ENCODE results near the gene MAVS.

DNA sequence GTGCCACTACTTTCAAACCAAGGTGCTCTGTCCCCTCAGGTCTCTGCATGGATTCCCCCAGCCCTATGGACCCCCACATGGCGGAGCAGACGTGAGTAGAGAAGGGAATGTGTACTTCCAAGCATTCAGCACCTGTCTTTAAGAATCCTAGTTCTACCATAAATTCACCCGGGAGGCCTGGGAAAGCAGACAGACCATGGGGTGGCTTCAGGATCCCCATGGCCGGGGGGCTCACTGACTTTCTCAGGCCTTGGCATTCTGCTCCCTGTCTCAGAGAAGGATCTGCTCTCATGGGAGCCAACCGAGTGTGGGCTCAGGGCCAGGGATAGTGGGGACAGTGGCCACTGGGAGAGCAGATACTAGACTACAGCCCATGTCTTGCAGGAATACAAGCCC lies 48.3 kb upstream of the MAVS start:
- TF ChIP-seq, protein P1, sequence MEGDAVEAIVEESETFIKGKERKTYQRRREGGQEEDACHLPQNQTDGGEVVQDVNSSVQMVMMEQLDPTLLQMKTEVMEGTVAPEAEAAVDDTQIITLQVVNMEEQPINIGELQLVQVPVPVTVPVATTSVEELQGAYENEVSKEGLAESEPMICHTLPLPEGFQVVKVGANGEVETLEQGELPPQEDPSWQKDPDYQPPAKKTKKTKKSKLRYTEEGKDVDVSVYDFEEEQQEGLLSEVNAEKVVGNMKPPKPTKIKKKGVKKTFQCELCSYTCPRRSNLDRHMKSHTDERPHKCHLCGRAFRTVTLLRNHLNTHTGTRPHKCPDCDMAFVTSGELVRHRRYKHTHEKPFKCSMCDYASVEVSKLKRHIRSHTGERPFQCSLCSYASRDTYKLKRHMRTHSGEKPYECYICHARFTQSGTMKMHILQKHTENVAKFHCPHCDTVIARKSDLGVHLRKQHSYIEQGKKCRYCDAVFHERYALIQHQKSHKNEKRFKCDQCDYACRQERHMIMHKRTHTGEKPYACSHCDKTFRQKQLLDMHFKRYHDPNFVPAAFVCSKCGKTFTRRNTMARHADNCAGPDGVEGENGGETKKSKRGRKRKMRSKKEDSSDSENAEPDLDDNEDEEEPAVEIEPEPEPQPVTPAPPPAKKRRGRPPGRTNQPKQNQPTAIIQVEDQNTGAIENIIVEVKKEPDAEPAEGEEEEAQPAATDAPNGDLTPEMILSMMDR (conservative IDR thresholded peaks at IDR 0.05; ENCODE audit: low read depth, low read length): no peak
- TF ChIP-seq EZH2 (IDR thresholded peaks at IDR 0.05; ENCODE audit: low read length, unreplicated experiment) (no peak), EZH2phosphoT487 (IDR thresholded peaks at IDR 0.05; ENCODE audit: borderline replicate concordance, low read length) (no peak)
